ENCODE measurements around the gene PPP1R27.

Gene PPP1R27

DNA sequence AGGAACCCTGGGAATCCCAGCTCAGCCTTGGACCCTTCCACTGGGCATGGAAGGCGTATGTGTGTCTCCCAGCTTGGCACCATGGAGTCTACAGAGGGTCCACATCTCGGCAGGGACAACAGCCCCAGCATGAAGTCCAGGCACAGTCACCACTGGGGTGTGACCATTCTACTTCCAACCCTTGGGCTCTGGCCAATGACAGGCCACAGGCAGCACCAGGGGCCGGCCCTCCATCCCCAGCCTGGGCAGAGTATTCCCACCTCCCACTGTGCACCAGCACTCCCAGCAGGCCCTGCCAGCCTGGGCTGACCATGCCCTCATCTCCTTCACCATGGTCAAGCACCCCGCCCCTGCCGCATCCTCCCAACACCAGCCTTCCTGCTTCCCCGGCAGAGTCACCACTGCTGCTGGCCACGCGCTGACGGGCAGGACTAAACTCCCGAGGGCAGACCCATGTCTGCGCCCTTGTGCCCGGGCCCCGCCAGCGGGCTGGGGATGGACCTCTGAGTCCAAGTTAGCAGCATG lies 9.5 kb upstream of the PPP1R27 start:
- no peak for TF ChIP-seq CTCF (IDR thresholded peaks at IDR 0.05; ENCODE audit: unreplicated experiment in 3 of 3)
- H3K27me3 Mint-ChIP-seq (ENCODE audit: low read depth), result no peaks in the 10 kb centered on the region

DNA sequence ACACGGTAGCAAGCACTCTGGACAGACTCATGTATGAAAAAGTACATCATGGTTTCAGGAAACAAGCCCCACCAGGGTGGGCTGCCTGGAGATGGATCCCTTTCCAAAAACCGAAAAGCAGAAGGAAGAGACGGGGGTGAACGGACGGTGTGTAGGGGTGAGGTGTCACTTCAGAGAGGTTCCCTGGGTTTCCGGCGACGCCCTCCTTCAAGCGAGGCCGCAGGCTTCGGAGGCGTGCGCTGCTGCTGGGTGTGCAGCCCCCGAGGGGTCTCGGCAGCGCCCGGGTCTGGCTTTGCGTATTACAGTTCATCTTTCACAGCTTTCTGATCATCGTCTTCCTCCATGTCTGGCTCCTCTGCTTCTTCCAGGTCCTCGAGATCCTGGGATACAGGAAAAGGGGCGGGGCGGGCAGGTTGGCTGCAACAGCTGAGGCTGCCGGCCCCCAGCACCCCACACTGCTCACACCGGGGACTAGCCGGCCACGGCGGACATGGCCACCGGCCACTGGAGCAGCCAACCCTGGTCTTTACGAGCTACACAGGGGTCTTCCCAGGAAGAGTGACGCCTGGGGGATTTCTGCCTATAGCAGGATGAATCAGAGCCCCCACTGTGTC lies 9.0 kb upstream of the PPP1R27 start:
- Mint-ChIP-seq H3K27ac (no peak overlapping the region), H3K36me3 (ENCODE audit: low read depth) (peaks cover 24% of the 10 kb centered on the region), H3K4me3 (no peak overlapping the region), H3K9me3 (no peaks in the 10 kb centered on the region), H3K4me1 (no peaks in the 10 kb centered on the region), H3K27me3 (ENCODE audit: low read depth) (no peaks in the 10 kb centered on the region)
- TF ChIP-seq CTCF (IDR thresholded peaks at IDR 0.05; ENCODE audit: unreplicated experiment in 3 of 3), result no peak

More for the DNA sequence above, 9.5 kb upstream of the PPP1R27 start:
- Mint-ChIP-seq H3K27ac (no peak overlapping the region), H3K4me3 (no peak overlapping the region), H3K4me1 (no peaks in the 10 kb centered on the region), H3K9me3 (no peaks in the 10 kb centered on the region), H3K36me3 (ENCODE audit: low read depth) (peaks cover 24% of the 10 kb centered on the region)

DNA sequence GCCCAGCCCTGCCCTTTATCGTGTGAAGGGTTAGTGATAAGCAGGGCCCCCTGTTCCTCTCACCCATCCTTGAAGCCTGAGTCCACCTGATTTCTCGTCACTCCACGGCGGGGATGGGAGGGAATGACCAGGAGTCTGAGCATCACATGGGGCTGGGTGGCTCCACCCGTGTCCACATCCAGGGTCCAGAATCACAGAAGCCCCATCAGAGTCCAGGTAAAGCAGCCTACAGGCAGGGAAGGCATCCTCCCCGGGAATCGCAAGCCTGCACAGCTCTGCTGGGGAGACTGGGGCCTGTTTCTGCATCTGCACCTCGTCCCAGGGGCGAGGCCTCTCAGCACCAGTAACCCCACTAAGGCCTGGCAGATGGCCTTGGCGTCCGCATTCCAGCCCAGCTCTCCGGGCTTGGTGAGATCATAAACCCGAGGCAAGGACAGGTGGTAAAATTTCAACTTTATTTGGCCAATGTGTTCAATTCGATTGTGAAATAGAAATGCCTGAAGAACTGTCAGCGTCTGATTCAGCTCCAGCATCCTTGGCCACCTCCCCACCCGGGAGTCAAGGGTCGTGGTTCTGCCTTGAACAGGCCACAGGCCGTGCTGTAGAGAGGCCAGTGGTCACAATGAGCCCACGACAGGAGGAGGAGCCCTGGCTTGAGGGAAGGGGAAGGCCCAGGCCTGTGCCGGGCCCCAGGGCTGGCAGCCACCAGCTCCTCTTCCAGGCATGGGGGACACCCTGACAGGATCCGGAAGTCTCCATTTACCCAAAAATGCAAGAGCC lies 8.1 kb upstream of the PPP1R27 start:
- H3K4me1 Mint-ChIP-seq, result no peaks in the 10 kb centered on the region
- no peaks in the 10 kb centered on the region for H3K9me3 Mint-ChIP-seq
- no peaks in the 10 kb centered on the region for H3K27me3 Mint-ChIP-seq (ENCODE audit: low read depth)
- H3K4me3 Mint-ChIP-seq, result no peak overlapping the region
- no peak for TF ChIP-seq CTCF (IDR thresholded peaks at IDR 0.05; ENCODE audit: unreplicated experiment in 3 of 3)
- H3K36me3 Mint-ChIP-seq (ENCODE audit: low read depth), result peaks cover 21% of the 10 kb centered on the region
- H3K27ac Mint-ChIP-seq, result no peak overlapping the region

DNA sequence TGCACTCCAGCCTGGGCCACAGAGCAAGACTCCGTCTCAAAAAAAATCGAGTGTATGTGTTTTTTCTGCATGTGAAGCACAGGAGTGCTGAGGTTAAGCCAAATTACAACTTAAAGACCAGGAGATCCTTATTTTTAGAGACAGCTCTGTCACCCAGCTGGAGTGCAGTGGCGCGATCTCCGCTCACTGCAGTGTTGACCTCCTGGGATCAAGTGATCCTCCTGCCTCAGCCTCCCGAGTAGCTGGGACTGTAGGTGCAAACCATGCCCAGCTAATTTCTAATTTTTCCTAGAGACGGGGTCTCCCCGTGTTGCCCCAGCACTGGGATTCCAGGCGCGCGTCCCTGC lies 7.5 kb upstream of the PPP1R27 start:
- Mint-ChIP-seq H3K27me3 (ENCODE audit: low read depth) (no peaks in the 10 kb centered on the region), H3K4me1 (no peaks in the 10 kb centered on the region), H3K36me3 (ENCODE audit: low read depth) (peaks cover 20% of the 10 kb centered on the region), H3K27ac (no peak overlapping the region), H3K4me3 (no peak overlapping the region), H3K9me3 (no peaks in the 10 kb centered on the region)
- TF ChIP-seq CTCF (IDR thresholded peaks at IDR 0.05; ENCODE audit: unreplicated experiment in 3 of 3), result no peak

DNA sequence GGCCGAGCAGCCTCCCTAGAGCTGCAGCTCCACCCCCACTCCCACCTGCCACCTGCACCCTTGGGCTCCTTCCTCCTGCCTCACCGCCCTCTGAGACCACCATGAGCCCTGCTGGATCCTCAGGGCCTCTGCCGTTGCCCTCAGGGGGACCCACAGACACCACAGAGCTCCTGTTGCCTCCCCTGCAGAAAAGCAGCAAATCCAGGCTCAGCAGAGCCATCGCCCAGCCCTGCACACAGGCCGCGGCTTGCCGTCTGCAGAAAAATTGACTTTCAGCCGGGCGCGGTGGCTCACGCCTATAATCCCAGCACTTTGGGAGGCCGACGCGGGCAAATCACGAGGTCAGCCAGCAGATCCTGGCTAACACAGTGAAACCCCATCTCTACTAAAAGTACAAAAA lies 7.0 kb upstream of the PPP1R27 start:
- Mint-ChIP-seq H3K4me1 (no peaks in the 10 kb centered on the region), H3K9me3 (no peaks in the 10 kb centered on the region), H3K4me3 (no peak overlapping the region), H3K27me3 (ENCODE audit: low read depth) (no peaks in the 10 kb centered on the region), H3K27ac (no peak overlapping the region), H3K36me3 (ENCODE audit: low read depth) (peaks cover 18% of the 10 kb centered on the region)
- TF ChIP-seq CTCF (IDR thresholded peaks at IDR 0.05; ENCODE audit: unreplicated experiment in 3 of 3), result no peak
